ENCODE data around the gene CD80.

GRCh38 chr3:119601154-119601553 lies 41.7 kb upstream of the CD80 start:
- TF ChIP-seq CTCF (IDR thresholded peaks at IDR 0.05) (no peak), POLR2A (IDR thresholded peaks at IDR 0.05) (no peak)

Measured in right lobe of liver (tissue), 4 donors.